Neural crest cell (in vitro differentiated cells): ENCODE data around the gene RNF11. TPM values are rescaled to one million over a fixed set of nuclear protein-coding genes. Genes with fewer than 3 reads are reported as not detected.
"Not testable (repeated sequence)": the region's sequence is repeated elsewhere in the genome, so short reads cannot be mapped to it uniquely, and the experiment has no call there.

Experiments
- DNase-seq: peaks from one replicate; pipeline ENCODE4 v3.0.0; 2021; ENCODE audit warnings: low read depth, mixed read lengths, low spot score
- H3K27ac Mint-ChIP-seq: one replicate; pipeline ENCODE4 v1.8.0; 2021; ENCODE audit warnings: mild to moderate bottlenecking, mixed read lengths; ENCODE audit not compliant: unreplicated experiment
- H3K27me3 Mint-ChIP-seq: 2 replicates; pipeline ENCODE4 v1.8.0; 2021; ENCODE audit warnings: low read depth, mild to moderate bottlenecking, mixed read lengths
- H3K36me3 Mint-ChIP-seq: 2 replicates; pipeline ENCODE4 v1.8.0; 2021; ENCODE audit warnings: low read depth, mild to moderate bottlenecking, mixed read lengths
- H3K4me1 Mint-ChIP-seq: 2 replicates; pipeline ENCODE4 v1.8.0; 2021; ENCODE audit warnings: mixed read lengths
- H3K4me3 Mint-ChIP-seq: one replicate; pipeline ENCODE4 v1.8.0; 2021; ENCODE audit warnings: mild to moderate bottlenecking, mixed read lengths
- H3K9me3 Mint-ChIP-seq: 2 replicates; pipeline ENCODE4 v1.8.0; 2021; ENCODE audit warnings: mixed read lengths
- CTCF ChIP-seq: fragments of 200-600 bp; sonication (generic); conservative IDR thresholded peaks from 2 replicates; pipeline ENCODE4 v1.5.0; 2021; ENCODE audit warnings: antibody characterized with exemption, mild to moderate bottlenecking
- total RNA-seq: library from RNA; stranded (reverse); gene quantifications from 2 replicates; pipeline ENCODE4 v1.2.1, GENCODE V29; 2021

RNF11 gene
- total RNA-seq, 1 donor from 2014 or later, result 45.2 TPM

GRCh38 chr1:51231120-51231519, 5.0 kb upstream of the RNF11 start:
- Mint-ChIP-seq H3K27ac (no peak overlapping the region), H3K4me1 (peaks cover 12% of the 10 kb centered on the region), H3K36me3 (no peaks in the 10 kb centered on the region), H3K9me3 (no peaks in the 10 kb centered on the region), H3K4me3 (no peak overlapping the region), H3K27me3 (no peaks in the 10 kb centered on the region)
- DNase-seq, result no peak
- TF ChIP-seq CTCF, result no peak

- no peak for DNase-seq
- H3K36me3 Mint-ChIP-seq, result no peaks in the 10 kb centered on the region
- no peaks in the 10 kb centered on the region for H3K9me3 Mint-ChIP-seq
- H3K4me3 Mint-ChIP-seq, result no peak overlapping the region
- no peak for TF ChIP-seq CTCF
- no peaks in the 10 kb centered on the region for H3K27me3 Mint-ChIP-seq
- peaks cover 12% of the 10 kb centered on the region for H3K4me1 Mint-ChIP-seq
- no peak overlapping the region for H3K27ac Mint-ChIP-seq
Observed at GRCh38 chr1:51231896-51232295, 4.2 kb upstream of the RNF11 start.

GRCh38 chr1:51234236-51234635, 1.8 kb upstream of the RNF11 start:
- Mint-ChIP-seq H3K4me3 (peak overlapping the region; percentile 92), H3K4me1 (peaks cover 12% of the 10 kb centered on the region)
- not testable (repeated sequence) for DNase-seq, H3K36me3 Mint-ChIP-seq, H3K27ac Mint-ChIP-seq, H3K27me3 Mint-ChIP-seq, H3K9me3 Mint-ChIP-seq

GRCh38 chr1:51234721-51235425, 1.2 kb upstream of the RNF11 start:
- no peak for TF ChIP-seq CTCF
- peak overlapping the region; percentile 92 for H3K4me3 Mint-ChIP-seq
- H3K4me1 Mint-ChIP-seq, result peaks cover 17% of the 10 kb centered on the region
- no peaks in the 10 kb centered on the region for H3K36me3 Mint-ChIP-seq
- no peaks in the 10 kb centered on the region for H3K9me3 Mint-ChIP-seq
- no peaks in the 10 kb centered on the region for H3K27me3 Mint-ChIP-seq
- DNase-seq, result no peak
- no peak overlapping the region for H3K27ac Mint-ChIP-seq

GRCh38 chr1:51236531-51237350, 668 bp downstream of the RNF11 start:
- no peak overlapping the region for H3K4me3 Mint-ChIP-seq
- no peaks in the 10 kb centered on the region for H3K36me3 Mint-ChIP-seq
- H3K27me3 Mint-ChIP-seq, result no peaks in the 10 kb centered on the region
- peaks cover 29% of the 10 kb centered on the region for H3K4me1 Mint-ChIP-seq
- TF ChIP-seq CTCF, result no peak
- no peaks in the 10 kb centered on the region for H3K9me3 Mint-ChIP-seq
- H3K27ac Mint-ChIP-seq, result no peak overlapping the region
- peak; percentile 25 for DNase-seq
